ENCODE data around the gene GBX2.

- no peak for TF ChIP-seq CREB5 (CRISPR knock-in tag; IDR thresholded peaks at IDR 0.05; ENCODE audit: low read depth)
- no peak for TF ChIP-seq TSHZ2 (CRISPR knock-in tag; IDR thresholded peaks at IDR 0.05)
- TF ChIP-seq ZFP3 (CRISPR knock-in tag; IDR thresholded peaks at IDR 0.05): no peak
These were observed 47.0 kb upstream of the GBX2 start for GRCh38 chr2:236215196-236215595.
